ENCODE results near the gene KCNJ18.
"Not testable (repeated sequence)": the region's sequence is repeated elsewhere in the genome, so short reads cannot be mapped to it uniquely, and the experiment has no call there.

KCNJ18 gene

DNA sequence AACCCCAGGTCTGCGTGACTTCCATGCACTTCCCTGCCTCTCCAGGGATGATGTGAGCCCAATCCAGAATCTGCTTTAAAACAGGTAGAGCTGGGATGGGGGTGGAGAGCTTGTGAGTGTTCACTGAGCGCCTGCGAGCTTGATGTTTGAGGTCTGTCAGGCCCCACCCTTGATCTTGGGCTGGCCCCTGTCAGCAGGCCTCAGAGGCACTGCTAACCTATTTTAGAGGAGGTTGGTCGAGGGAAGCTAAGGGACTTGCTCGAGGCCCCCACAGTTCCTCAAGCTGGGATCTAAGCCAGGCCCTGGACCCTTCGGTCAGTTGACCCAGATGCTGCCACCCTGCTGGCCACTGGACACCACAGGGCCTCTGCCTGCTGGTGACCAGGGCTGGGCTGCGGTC, 14.8 kb downstream of the KCNJ18 start:
- not testable (repeated sequence) for H3K9me3 ChIP-seq (ENCODE audit: control insufficient read depth in 2 of 2, low read length in 2 of 2); H3K4me3 ChIP-seq (ENCODE audit: low read length in 2 of 2); H3K9ac ChIP-seq (ENCODE audit: low read length in 2 of 2); H3K4me1 ChIP-seq (ENCODE audit: control insufficient read depth, insufficient read depth, low read length); H3K36me3 ChIP-seq (ENCODE audit: control insufficient read depth in 2 of 2, insufficient read depth in 2 of 2, low read length in 2 of 2); H3K27ac ChIP-seq (ENCODE audit: low read length); H3K27me3 ChIP-seq (ENCODE audit: control insufficient read depth in 1 of 2, insufficient read depth in 2 of 2, low read length in 2 of 2)

DNA sequence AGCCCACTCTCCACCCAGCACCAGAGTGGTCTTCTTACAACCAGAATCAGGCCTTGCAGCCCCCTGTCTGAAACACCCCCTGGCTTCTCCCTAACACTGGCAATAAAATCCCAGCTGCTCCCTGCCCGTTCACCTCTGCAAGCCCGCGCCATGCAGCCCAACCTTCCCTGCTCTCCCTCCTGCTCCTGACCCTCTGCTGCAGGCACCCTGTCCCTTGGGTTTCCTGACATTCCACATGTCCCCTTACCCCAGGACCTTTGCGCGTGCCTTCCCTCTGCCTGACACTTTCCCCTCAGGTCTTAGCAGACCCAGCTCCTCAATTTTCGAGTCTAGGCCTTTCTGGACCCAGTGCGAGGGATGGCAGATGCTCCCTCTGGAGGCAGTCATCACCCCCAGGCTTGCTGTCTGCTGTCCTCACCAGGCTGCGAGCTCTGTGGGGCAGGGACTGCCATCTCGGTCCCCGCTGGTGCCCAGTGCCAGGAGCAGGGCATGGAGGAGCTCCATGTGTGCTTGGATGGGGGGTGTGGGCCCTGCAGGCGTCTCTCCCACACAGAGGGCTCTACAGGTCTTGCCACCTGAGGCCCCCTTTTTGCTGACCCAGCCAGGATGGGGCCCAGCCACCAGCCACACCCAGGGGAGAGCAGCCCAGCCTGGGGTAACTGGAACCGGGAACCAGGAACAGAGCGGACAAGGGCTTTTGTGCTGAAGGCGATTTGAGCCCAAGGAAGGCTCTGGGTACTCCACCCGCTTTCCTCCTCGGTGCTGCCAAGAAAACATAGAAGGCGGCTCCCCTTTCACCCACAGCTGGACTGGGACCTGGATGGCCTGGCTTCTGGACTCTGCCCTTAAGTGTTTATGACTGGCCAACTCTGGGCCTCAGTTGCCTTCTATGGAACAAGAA, 15.6 kb downstream of the KCNJ18 start:
- H3K4me3 ChIP-seq (ENCODE audit: low read length in 2 of 2); H3K9me3 ChIP-seq (ENCODE audit: control insufficient read depth in 2 of 2, low read length in 2 of 2); H3K36me3 ChIP-seq (ENCODE audit: control insufficient read depth in 2 of 2, insufficient read depth in 2 of 2, low read length in 2 of 2); H3K27ac ChIP-seq (ENCODE audit: low read length); H3K4me1 ChIP-seq (ENCODE audit: control insufficient read depth, insufficient read depth, low read length); H3K9ac ChIP-seq (ENCODE audit: low read length in 2 of 2); H3K27me3 ChIP-seq (ENCODE audit: control insufficient read depth in 1 of 2, insufficient read depth in 2 of 2, low read length in 2 of 2): not testable (repeated sequence)

DNA sequence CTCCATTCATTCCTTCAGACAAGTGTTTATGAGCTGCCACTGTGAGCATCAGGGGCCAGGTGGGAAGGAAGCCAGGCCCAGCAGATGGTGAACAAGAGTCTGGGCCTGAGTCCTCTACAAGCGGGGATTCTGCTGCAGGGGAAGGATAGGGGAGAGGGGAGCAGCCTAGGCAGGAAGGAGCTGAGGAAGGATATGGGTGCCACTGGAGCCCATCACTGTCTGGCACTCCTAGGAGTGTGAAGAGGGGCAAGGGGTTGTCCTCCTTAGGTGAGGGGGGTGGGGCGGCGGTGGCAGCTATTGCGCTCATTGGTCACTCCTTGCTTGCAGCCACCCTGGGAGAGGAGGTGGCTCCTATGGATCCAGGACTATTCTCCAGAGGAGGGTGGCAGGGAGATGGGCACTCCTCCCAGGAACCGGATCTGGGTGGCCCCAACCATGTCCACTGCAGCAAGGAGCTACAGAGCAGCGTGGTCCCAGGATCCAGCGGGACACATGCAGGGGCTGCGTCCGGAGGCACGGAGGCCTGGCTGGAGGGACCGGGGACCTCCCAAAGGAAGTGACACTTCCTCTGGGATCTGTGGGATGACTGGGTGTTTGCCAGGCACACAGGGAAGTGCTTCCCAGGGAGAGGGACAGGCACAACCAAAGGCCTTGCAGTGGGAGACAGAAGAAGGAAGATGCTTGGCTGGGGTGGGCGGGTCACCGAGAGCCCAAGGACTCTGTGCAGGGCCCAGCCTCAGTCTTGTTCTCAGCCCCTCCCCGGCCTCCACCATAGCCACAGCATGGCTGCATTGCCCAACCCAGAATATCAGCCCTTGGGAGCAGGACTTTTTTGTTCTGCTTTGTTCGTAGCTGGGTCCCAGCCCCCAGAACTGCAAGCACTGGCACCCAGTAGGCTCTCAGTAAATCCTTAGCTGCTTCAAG, 16.6 kb downstream of the KCNJ18 start:
- H3K9ac ChIP-seq (ENCODE audit: low read length in 2 of 2); H3K9me3 ChIP-seq (ENCODE audit: control insufficient read depth in 2 of 2, low read length in 2 of 2); H3K36me3 ChIP-seq (ENCODE audit: control insufficient read depth in 2 of 2, insufficient read depth in 2 of 2, low read length in 2 of 2); H3K27ac ChIP-seq (ENCODE audit: low read length); H3K4me3 ChIP-seq (ENCODE audit: low read length in 2 of 2); H3K4me1 ChIP-seq (ENCODE audit: control insufficient read depth, insufficient read depth, low read length); H3K27me3 ChIP-seq (ENCODE audit: control insufficient read depth in 1 of 2, insufficient read depth in 2 of 2, low read length in 2 of 2): not testable (repeated sequence)

DNA sequence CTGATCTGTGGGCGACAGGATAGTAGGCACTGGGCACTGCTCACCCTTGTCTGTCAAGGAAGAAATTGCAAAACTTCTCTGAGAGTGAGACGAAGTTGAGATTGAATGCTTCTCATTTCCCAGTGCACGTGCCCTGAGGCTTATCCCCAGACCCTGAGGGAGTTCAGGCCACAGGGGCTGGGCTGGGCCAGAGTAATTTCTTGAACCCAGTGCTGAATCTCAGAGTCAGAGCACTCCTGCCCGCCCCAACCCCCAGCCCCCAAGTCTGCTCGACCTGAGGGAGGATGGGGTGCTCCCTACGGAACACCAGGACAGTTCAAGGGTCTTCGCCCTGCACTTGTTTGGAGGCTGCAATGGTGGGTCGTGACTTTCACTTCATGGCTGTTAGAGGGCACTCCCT, 17.7 kb downstream of the KCNJ18 start:
- H3K36me3 ChIP-seq (ENCODE audit: control insufficient read depth in 2 of 2, insufficient read depth in 2 of 2, low read length in 2 of 2); H3K4me1 ChIP-seq (ENCODE audit: control insufficient read depth, insufficient read depth, low read length); H3K9me3 ChIP-seq (ENCODE audit: control insufficient read depth in 2 of 2, low read length in 2 of 2); H3K4me3 ChIP-seq (ENCODE audit: low read length in 2 of 2); H3K9ac ChIP-seq (ENCODE audit: low read length in 2 of 2); H3K27me3 ChIP-seq (ENCODE audit: control insufficient read depth in 1 of 2, insufficient read depth in 2 of 2, low read length in 2 of 2); H3K27ac ChIP-seq (ENCODE audit: low read length): not testable (repeated sequence)

DNA sequence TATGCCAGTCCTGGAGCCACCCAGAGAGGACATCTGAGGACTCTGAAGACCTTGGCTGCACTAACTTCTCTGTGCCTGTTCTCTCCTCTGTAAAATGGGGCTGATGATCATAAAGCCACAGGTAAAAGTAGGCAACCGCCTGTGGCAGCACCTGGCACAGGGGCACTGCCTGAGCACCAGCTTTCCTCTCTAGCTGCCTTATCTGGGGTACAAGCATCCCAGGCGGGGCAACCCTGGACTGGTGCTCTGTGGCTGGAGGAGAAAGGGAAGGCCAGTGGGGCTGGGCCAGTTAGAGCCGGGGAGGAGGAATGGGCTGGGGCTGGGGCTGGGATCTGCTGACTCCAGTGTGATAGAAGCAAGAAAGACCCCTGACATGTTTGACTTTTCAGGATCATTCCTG, 18.2 kb downstream of the KCNJ18 start:
- H3K27me3 ChIP-seq (ENCODE audit: control insufficient read depth in 1 of 2, insufficient read depth in 2 of 2, low read length in 2 of 2); H3K4me1 ChIP-seq (ENCODE audit: control insufficient read depth, insufficient read depth, low read length); H3K4me3 ChIP-seq (ENCODE audit: low read length in 2 of 2); H3K36me3 ChIP-seq (ENCODE audit: control insufficient read depth in 2 of 2, insufficient read depth in 2 of 2, low read length in 2 of 2); H3K9me3 ChIP-seq (ENCODE audit: control insufficient read depth in 2 of 2, low read length in 2 of 2); H3K27ac ChIP-seq (ENCODE audit: low read length); H3K9ac ChIP-seq (ENCODE audit: low read length in 2 of 2): not testable (repeated sequence)

DNA sequence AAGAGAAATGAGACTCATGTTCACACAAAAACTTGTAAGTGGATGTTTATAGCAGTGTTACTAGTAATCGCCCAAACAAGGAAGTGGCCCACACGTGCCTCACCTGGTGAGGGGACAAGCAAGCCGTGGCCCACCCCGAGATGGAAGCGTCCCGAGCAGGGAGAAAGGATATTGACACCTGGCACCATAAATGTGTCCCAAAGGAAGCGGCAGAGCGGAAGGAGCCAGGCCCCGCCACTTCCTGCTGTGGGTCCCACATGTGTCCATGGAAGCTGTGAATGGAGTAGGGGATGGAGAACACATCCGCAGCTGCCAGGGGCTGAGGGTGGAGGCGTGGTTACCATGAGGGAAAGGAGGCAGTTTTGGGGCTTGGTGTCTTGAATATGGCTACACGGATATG, 18.9 kb downstream of the KCNJ18 start:
- no peak overlapping the region for H3K4me3 ChIP-seq (ENCODE audit: low read length in 2 of 2)
- no peaks in the 10 kb centered on the region for H3K27me3 ChIP-seq (ENCODE audit: control insufficient read depth in 1 of 2, insufficient read depth in 2 of 2, low read length in 2 of 2)
- H3K27ac ChIP-seq (ENCODE audit: low read length): no peak overlapping the region
- no peak overlapping the region for H3K9ac ChIP-seq (ENCODE audit: low read length in 2 of 2)
- no peaks in the 10 kb centered on the region for H3K36me3 ChIP-seq (ENCODE audit: control insufficient read depth in 2 of 2, insufficient read depth in 2 of 2, low read length in 2 of 2)
- no peaks in the 10 kb centered on the region for H3K4me1 ChIP-seq (ENCODE audit: control insufficient read depth, insufficient read depth, low read length)
- no peaks in the 10 kb centered on the region for H3K9me3 ChIP-seq (ENCODE audit: control insufficient read depth in 2 of 2, low read length in 2 of 2)

DNA sequence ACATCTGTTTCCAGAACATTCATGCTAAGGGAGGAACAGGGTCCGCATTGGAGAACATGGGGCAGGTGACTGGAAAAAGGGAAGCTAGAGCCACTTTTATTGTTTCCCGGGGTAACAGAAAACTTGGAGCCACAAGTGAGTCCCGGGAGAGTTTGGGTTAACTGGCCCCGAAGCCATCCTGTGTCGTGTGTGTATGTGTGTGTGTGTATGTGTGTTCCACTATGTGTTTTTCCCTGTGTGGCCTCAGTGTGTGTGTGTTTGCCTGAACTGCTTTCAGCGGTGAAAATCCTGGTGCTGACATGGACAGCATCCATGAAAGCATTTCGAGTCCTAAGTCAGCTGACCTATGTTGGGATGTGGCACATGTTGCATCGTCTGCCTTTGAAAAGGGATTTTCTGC, 20.7 kb downstream of the KCNJ18 start:
- H3K9me3 ChIP-seq (ENCODE audit: control insufficient read depth in 2 of 2, low read length in 2 of 2); H3K4me3 ChIP-seq (ENCODE audit: low read length in 2 of 2); H3K36me3 ChIP-seq (ENCODE audit: control insufficient read depth in 2 of 2, insufficient read depth in 2 of 2, low read length in 2 of 2); H3K27ac ChIP-seq (ENCODE audit: low read length); H3K27me3 ChIP-seq (ENCODE audit: control insufficient read depth in 1 of 2, insufficient read depth in 2 of 2, low read length in 2 of 2); H3K9ac ChIP-seq (ENCODE audit: low read length in 2 of 2); H3K4me1 ChIP-seq (ENCODE audit: control insufficient read depth, insufficient read depth, low read length): not testable (repeated sequence)

DNA sequence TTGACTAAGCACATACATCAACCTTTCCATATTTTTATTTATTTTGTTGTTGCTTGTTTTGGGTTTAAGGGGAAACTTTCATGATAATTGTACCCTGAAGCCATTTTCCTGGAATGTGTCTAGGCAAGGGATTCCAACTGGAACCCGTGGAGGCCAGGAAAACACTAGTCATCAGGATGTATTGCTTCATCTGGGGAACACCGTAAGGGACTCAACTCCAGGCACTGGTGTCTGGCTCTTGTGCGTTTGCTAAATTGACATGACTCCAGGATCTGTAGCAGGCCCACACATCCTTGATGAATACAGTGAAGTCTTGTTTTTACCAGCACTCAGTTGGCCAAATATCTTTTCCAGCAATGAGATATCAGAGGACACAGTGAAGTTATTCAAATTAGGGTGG, 21.3 kb downstream of the KCNJ18 start:
- H3K9me3 ChIP-seq (ENCODE audit: control insufficient read depth in 2 of 2, low read length in 2 of 2); H3K36me3 ChIP-seq (ENCODE audit: control insufficient read depth in 2 of 2, insufficient read depth in 2 of 2, low read length in 2 of 2); H3K4me1 ChIP-seq (ENCODE audit: control insufficient read depth, insufficient read depth, low read length); H3K9ac ChIP-seq (ENCODE audit: low read length in 2 of 2); H3K27ac ChIP-seq (ENCODE audit: low read length); H3K4me3 ChIP-seq (ENCODE audit: low read length in 2 of 2); H3K27me3 ChIP-seq (ENCODE audit: control insufficient read depth in 1 of 2, insufficient read depth in 2 of 2, low read length in 2 of 2): not testable (repeated sequence)

DNA sequence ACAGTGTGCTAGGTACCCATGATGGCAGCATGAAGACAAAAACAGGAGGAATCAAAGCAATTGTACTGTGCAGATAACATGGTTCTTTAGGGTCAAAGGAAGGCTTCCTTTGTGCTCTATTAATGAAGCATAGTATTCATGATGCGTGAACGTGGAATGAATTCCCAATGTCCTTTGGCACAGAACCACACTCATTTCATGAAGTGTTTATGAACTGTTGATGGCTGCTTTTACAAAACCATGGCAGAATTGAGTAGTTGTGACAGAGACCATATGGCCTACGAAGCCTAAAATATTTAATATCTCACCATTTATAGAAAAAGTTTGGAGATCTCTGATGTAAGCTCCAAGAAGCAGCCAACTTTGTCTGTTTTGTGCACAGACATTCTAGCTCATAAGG, 22.4 kb downstream of the KCNJ18 start:
- H3K27ac ChIP-seq (ENCODE audit: low read length); H3K27me3 ChIP-seq (ENCODE audit: control insufficient read depth in 1 of 2, insufficient read depth in 2 of 2, low read length in 2 of 2); H3K4me3 ChIP-seq (ENCODE audit: low read length in 2 of 2); H3K9ac ChIP-seq (ENCODE audit: low read length in 2 of 2); H3K9me3 ChIP-seq (ENCODE audit: control insufficient read depth in 2 of 2, low read length in 2 of 2); H3K36me3 ChIP-seq (ENCODE audit: control insufficient read depth in 2 of 2, insufficient read depth in 2 of 2, low read length in 2 of 2); H3K4me1 ChIP-seq (ENCODE audit: control insufficient read depth, insufficient read depth, low read length): not testable (repeated sequence)

DNA sequence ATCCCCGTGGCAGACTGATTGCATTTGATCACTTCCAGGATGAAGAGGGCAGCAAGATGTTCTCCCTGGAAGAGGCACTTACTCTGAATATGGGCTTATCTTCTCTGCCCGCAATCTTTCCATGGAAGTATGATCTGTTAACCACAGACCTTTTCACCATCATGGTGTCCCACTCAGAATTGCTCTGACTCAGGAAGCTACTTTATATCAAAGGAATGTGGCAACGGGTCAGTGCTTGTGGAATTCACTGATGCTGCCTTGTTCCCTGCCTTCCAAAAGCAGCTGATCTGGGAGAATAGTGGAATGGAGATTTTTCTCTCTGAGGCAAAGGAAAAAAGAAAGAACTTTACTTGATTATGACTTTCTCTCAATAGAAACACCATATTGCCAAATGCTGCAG, 23.6 kb downstream of the KCNJ18 start:
- not testable (repeated sequence) for H3K4me3 ChIP-seq (ENCODE audit: low read length in 2 of 2); H3K4me1 ChIP-seq (ENCODE audit: control insufficient read depth, insufficient read depth, low read length); H3K9ac ChIP-seq (ENCODE audit: low read length in 2 of 2); H3K36me3 ChIP-seq (ENCODE audit: control insufficient read depth in 2 of 2, insufficient read depth in 2 of 2, low read length in 2 of 2); H3K27ac ChIP-seq (ENCODE audit: low read length); H3K9me3 ChIP-seq (ENCODE audit: control insufficient read depth in 2 of 2, low read length in 2 of 2); H3K27me3 ChIP-seq (ENCODE audit: control insufficient read depth in 1 of 2, insufficient read depth in 2 of 2, low read length in 2 of 2)

DNA sequence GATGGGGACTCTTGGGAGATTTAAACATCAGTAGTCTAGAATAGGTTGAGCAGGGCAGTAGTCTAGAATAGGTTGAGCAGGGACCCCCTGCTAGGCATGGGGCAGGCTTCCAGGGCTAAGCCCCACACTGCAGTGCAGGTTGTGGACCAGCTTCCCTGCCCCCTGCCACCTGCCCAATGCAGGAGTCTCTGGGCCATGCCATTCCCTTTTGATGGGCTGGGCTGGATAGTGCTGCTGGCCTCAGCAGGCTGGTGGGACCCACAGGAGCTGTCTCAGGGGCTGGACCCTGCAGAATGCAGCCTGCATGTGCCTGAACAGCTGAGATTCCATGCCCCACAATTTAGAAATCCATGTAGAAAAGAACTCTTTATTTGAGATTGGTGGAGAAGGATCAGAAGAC, 26.6 kb downstream of the KCNJ18 start:
- not testable (repeated sequence) for H3K27ac ChIP-seq (ENCODE audit: low read length); H3K27me3 ChIP-seq (ENCODE audit: control insufficient read depth in 1 of 2, insufficient read depth in 2 of 2, low read length in 2 of 2); H3K4me3 ChIP-seq (ENCODE audit: low read length in 2 of 2); H3K9ac ChIP-seq (ENCODE audit: low read length in 2 of 2); H3K4me1 ChIP-seq (ENCODE audit: control insufficient read depth, insufficient read depth, low read length); H3K9me3 ChIP-seq (ENCODE audit: control insufficient read depth in 2 of 2, low read length in 2 of 2); H3K36me3 ChIP-seq (ENCODE audit: control insufficient read depth in 2 of 2, insufficient read depth in 2 of 2, low read length in 2 of 2)

Measured in stomach smooth muscle (tissue), 2 donors.